Heart left ventricle (tissue), 16 donors: ENCODE measurements around the gene XXYLT1. TPM values are rescaled to one million over a fixed set of nuclear protein-coding genes. Genes with fewer than 3 reads are reported as not detected.

Source experiments
- ATAC-seq, 4 donors: fragments of 200-7000 bp; cut with Tn5 transposase; one replicate each; pipeline ENCODE4 v1.9.1; 2020 to 2022; ENCODE audit warnings: moderate library complexity in 4 of 4, mild to moderate bottlenecking in 3 of 4, moderate number of reproducible peaks in 1 of 4
- DNase-seq, 5 donors: peaks; one replicate each; pipeline ENCODE4 v3.0.0-alpha.2; 2020
- H3K27ac ChIP-seq, 12 donors: fragments of 200-600 bp; sonication (generic) in 4 of 12; one replicate each; pipeline versions ENCODE4 v1.5.0 to v1.8.0; 2016 to 2022; ENCODE audit warnings: mild to moderate bottlenecking in 2 of 12
- H3K27me3 ChIP-seq, 9 donors: fragments of 200-600 bp; sonication (generic) in 2 of 9; one replicate each; pipeline versions ENCODE4 v1.5.1 to v1.8.0; 2016 to 2022; ENCODE audit warnings: mild to moderate bottlenecking in 3 of 9
- H3K36me3 ChIP-seq, 9 donors: fragments of 200-600 bp; sonication (generic) in 2 of 9; one replicate each; pipeline versions ENCODE4 v1.5.0 to v1.8.0; 2018 to 2022; ENCODE audit warnings: mild to moderate bottlenecking in 2 of 9
- H3K4me1 ChIP-seq, 12 donors: fragments of 200-600 bp; sonication (generic) in 4 of 12; one replicate each; pipeline versions ENCODE4 v1.5.0 to v1.8.0; 2016 to 2022; ENCODE audit warnings: mild to moderate bottlenecking in 3 of 12
- H3K4me3 ChIP-seq, 12 donors: fragments of 200-600 bp; sonication (generic) in 4 of 12; one replicate each; pipeline versions ENCODE4 v1.5.0 to v1.8.0; 2017 to 2022; ENCODE audit warnings: mild to moderate bottlenecking in 9 of 12, moderate library complexity in 4 of 12
- H3K9me3 ChIP-seq, 12 donors: fragments of 200-600 bp; sonication (generic) in 4 of 12; one replicate each; pipeline versions ENCODE4 v1.5.0 to v1.8.0; 2016 to 2022; ENCODE audit warnings: mild to moderate bottlenecking in 1 of 12
- CTCF ChIP-seq, 12 donors: fragments of 200-600 bp; sonication (generic) in 4 of 12; IDR thresholded peaks; one replicate each; pipeline versions ENCODE4 v1.5.0 to v1.8.0; 2018 to 2022; ENCODE audit warnings: antibody characterized with exemption in 12 of 12, mild to moderate bottlenecking in 5 of 12
- POLR2A ChIP-seq, 2 donors: fragments of 450-650 bp; IDR thresholded peaks; one replicate each; pipeline ENCODE4 v1.6.1; 2017; ENCODE audit warnings: antibody characterized with exemption in 2 of 2, mild to moderate bottlenecking in 2 of 2, moderate library complexity in 2 of 2
- WGBS, 4 donors: extraction: QIAGEN DNeasy Blood & Tissue Kit in 2 of 4; methylation state at CpG; one replicate each; pipeline versions ENCODE4 v1.1.5 to v1.1.7; 2013 to 2018; 5-methylcytosine and 5-hydroxymethylcytosine counted together
- intact Hi-C, 10 donors: fragments of 100-400 bp; cut with DNase I; formaldehyde crosslinking; loops; one replicate each; pipeline versions ENCODE4 v1.11.1 to v1.14.2; 2022
- polyA plus RNA-seq, 2 donors: library from polyadenylated mRNA; stranded (reverse); fragments of 200-250 nt; gene quantifications; one replicate each; pipeline ENCODE4 v1.2.3, GENCODE V29; 2013
- total RNA-seq, 9 donors: library from RNA; depleted of rRNA in 2 of 9; stranded (reverse); fragments of >200 nt in 2 of 9; fragmentation: NEBNext Ultra II Directional in 3 of 9; extraction: Animal tissue kit (Norgen Biotek cat#: 25700) in 3 of 9; gene quantifications; one replicate each; pipeline versions ENCODE4 v1.1.0 to v1.2.4, GENCODE V29; 2016 to 2023
- donor health status: ischemic (EF 13 %, LVEDD 7.1; RV severe dilation, severe dysfunction).
- donor health status: healthy with polysubstance abuse.
- donor health status: DM: no; HTN: yes; CAD: no.
- donor health status: DM: no; HTN: no; CAD: no.
- donor health status: ischemic (EF 25% LVEDD 6.9; RV normal size, moderate dysfunction).
- donor health status: ischemic (EF 25% LVEDD 5.7; RV mildly dilated, moderate dysfunction).
- donor health status: healthy.
- donor health status: DM: yes; HTN: yes; CAD: no.
- donor health status: ischemic (EF 35%, LVEDD 5.7; RV mildly dilated, moderate dysfunction).
- donor health status: nonischemic (EF 11% LVEDD 7.7; RV severe dilation, severe dysfunction).
- donor health status: DM: yes; HTN: yes; CAD: no.
- donor health status: PGD.
- donor health status: ischemic (EF 29% LVEDD 5.4; RV normal size, mild dysfunction).
- donor health status: nonischemic (EF 23%, LVEDD 6.1; RV moderate dilation, normal function).

XXYLT1 gene
- total and polyA plus RNA-seq, 11 donors: 1.9 to 8.6 (median 4.8) TPM

- no peak overlapping the region for H3K27ac ChIP-seq
- peaks cover 0 to 3% (median 0%) of the 10 kb centered on the region in 9 donors for H3K36me3 ChIP-seq
- no peaks in the 10 kb centered on the region for H3K27me3 ChIP-seq
- DNase-seq: peak in 2 of 5 donors; percentile 3 to 16
- ATAC-seq: no peak
- intact Hi-C loops: loop anchor here in 2 of 10 donors (5.0 to 10.0 kb wide), 2 partner anchors 111 to 243 kb away; no protein-coding TSS in a partner anchor
- H3K9me3 ChIP-seq: no peaks in the 10 kb centered on the region
- WGBS, 4 donors: 89 to 97% (median 96%) methylated on average over 15 to 16 of the region's 16 CpGs
- peaks cover 0 to 8% (median under 1%) of the 10 kb centered on the region in 12 donors for H3K4me1 ChIP-seq
- TF ChIP-seq POLR2A (IDR thresholded peaks at IDR 0.05) (no peak), CTCF (IDR thresholded peaks at IDR 0.05) (no peak)
- H3K4me3 ChIP-seq: no peak overlapping the region
These were observed 25.4 kb downstream of the XXYLT1 start for GRCh38 chr3:195245531-195245951.

- Histone ChIP-seq H3K36me3 (peaks cover 0 to 3% (median 0%) of the 10 kb centered on the region in 9 donors), H3K9me3 (peaks cover 0 to 5% (median 0%) of the 10 kb centered on the region in 12 donors), H3K27ac (no peak overlapping the region), H3K27me3 (no peaks in the 10 kb centered on the region), H3K4me3 (no peak overlapping the region), H3K4me1 (peaks cover 0 to 27% (median 15%) of the 10 kb centered on the region in 12 donors)
- no peak for TF ChIP-seq POLR2A (IDR thresholded peaks at IDR 0.05)
- no peak for TF ChIP-seq CTCF (IDR thresholded peaks at IDR 0.05)
- no peak for ATAC-seq
- WGBS, 4 donors: 94 to 96% (median 95%) methylated on average over 12 of the region's 12 CpGs
- intact Hi-C loops: loop anchor here in 2 of 10 donors (5.0 to 10.0 kb wide), 2 partner anchors 84 to 107 kb away; no protein-coding TSS in a partner anchor
- no peak for DNase-seq
These were observed 29.2 kb downstream of the XXYLT1 start for GRCh38 chr3:195241592-195242355.

- TF ChIP-seq POLR2A (IDR thresholded peaks at IDR 0.05) (no peak), CTCF (IDR thresholded peaks at IDR 0.05) (no peak)
- DNase-seq: peak in 1 of 5 donors; percentile 32
- Histone ChIP-seq H3K4me3 (no peak overlapping the region), H3K9me3 (peaks cover 0 to 5% (median 0%) of the 10 kb centered on the region in 12 donors), H3K36me3 (peaks cover 0 to under 1% (median 0%) of the 10 kb centered on the region in 9 donors), H3K27me3 (no peaks in the 10 kb centered on the region), H3K27ac (peak overlapping the region in 1 of 12 donors; percentile 89), H3K4me1 (peaks cover 0 to 27% (median 15%) of the 10 kb centered on the region in 12 donors)
- intact Hi-C loops: loop anchor here in 2 of 10 donors (5.0 to 10.0 kb wide), 2 partner anchors 84 to 106 kb away; no protein-coding TSS in a partner anchor
- WGBS, 4 donors: 87 to 89% (median 88%) methylated on average over 6 of the region's 6 CpGs
- no peak for ATAC-seq
These were observed 30.0 kb downstream of the XXYLT1 start for GRCh38 chr3:195240939-195241338.

GRCh38 chr3:195240171-195240701 is 30.7 kb downstream of the XXYLT1 start:
- Histone ChIP-seq H3K27me3 (no peaks in the 10 kb centered on the region), H3K36me3 (no peaks in the 10 kb centered on the region), H3K27ac (peak overlapping the region in 4 of 12 donors; percentile 3 to 89 (median 24)), H3K4me1 (peaks cover 0 to 27% (median 15%) of the 10 kb centered on the region in 12 donors), H3K4me3 (no peak overlapping the region), H3K9me3 (peaks cover 0 to 5% (median 0%) of the 10 kb centered on the region in 12 donors)
- DNase-seq (peak in 3 of 5 donors; percentile 54 to 76 (median 62)), ATAC-seq (peak; percentile 44 to 78 (median 59))
- TF ChIP-seq POLR2A (IDR thresholded peaks at IDR 0.05): no peak
- no peak for TF ChIP-seq CTCF (IDR thresholded peaks at IDR 0.05)
- WGBS, 4 donors: 48 to 57% (median 50%) methylated on average over 13 to 15 of the region's 15 CpGs
- intact Hi-C loops: loop anchor here in 2 of 10 donors (5.0 to 10.0 kb wide), 2 partner anchors 83 to 105 kb away; no protein-coding TSS in a partner anchor
